ENCODE data around the gene TRMT2A. TPM values are rescaled to one million over a fixed set of nuclear protein-coding genes. Genes with fewer than 3 reads are reported as not detected.
A peak's percentile ranks its signal among the peaks of the same experiment; 100 is the strongest.
"Not testable (repeated sequence)": the region's sequence is repeated elsewhere in the genome, so short reads cannot be mapped to it uniquely, and the experiment has no call there.

The TRMT2A gene
- 46.2 and 86.0 TPM in 2 replicates for polyA plus RNA-seq (2014; cell fraction: cytosol; rRNA removed)
- 526 and 564 TPM in 2 replicates for polyA plus RNA-seq (2014; cell fraction: nucleus; rRNA removed)

GRCh38 chr22:20116951-20117632 lies at the start of gene TRMT2A:
Gene TRMT2A (minus strand): TSS chr22:20117226. CDS start chr22:20116906, 320 bp downstream.
- DNase-seq (ENCODE audit: low spot score) = peak; percentile 97

- no peak for DNase-seq (ENCODE audit: low spot score)
These were observed 49.7 kb upstream of the TRMT2A start for GRCh38 chr22:20166703-20167102.

GRCh38 chr22:20165913-20166312 lies 48.9 kb upstream of the TRMT2A start:
- no peak for DNase-seq (ENCODE audit: low spot score)

GRCh38 chr22:20165421-20165820 lies 48.4 kb upstream of the TRMT2A start:
- DNase-seq (ENCODE audit: low spot score) = no peak

- no peak for DNase-seq (ENCODE audit: low spot score)
These were observed 47.8 kb upstream of the TRMT2A start for GRCh38 chr22:20164863-20165262.

- no peak for DNase-seq (ENCODE audit: low spot score)
These were observed 43.0 kb upstream of the TRMT2A start for GRCh38 chr22:20160041-20160440.

GRCh38 chr22:20159531-20159930 lies 42.5 kb upstream of the TRMT2A start:
- DNase-seq (ENCODE audit: low spot score) = not testable (repeated sequence)

- no peak for DNase-seq (ENCODE audit: low spot score)
These were observed 42.0 kb upstream of the TRMT2A start for GRCh38 chr22:20159076-20159475.

GRCh38 chr22:20158391-20159036 lies 41.5 kb upstream of the TRMT2A start:
- no peak for DNase-seq (ENCODE audit: low spot score)

- DNase-seq (ENCODE audit: low spot score) = no peak
These were observed 40.6 kb upstream of the TRMT2A start for GRCh38 chr22:20157430-20158183.

GRCh38 chr22:20156611-20157429 lies 39.8 kb upstream of the TRMT2A start:
- peak; percentile 81 for DNase-seq (ENCODE audit: low spot score)

- DNase-seq (ENCODE audit: low spot score) = no peak
These were observed 39.0 kb upstream of the TRMT2A start for GRCh38 chr22:20156042-20156389.

GRCh38 chr22:20155330-20156041 lies 38.5 kb upstream of the TRMT2A start:
- peak; percentile 85 for DNase-seq (ENCODE audit: low spot score)

GRCh38 chr22:20154602-20155187 lies 37.7 kb upstream of the TRMT2A start:
- DNase-seq (ENCODE audit: low spot score) = peak; percentile 64

GRCh38 chr22:20153945-20154344 lies 36.9 kb upstream of the TRMT2A start:
- DNase-seq (ENCODE audit: low spot score) = no peak

GRCh38 chr22:20152464-20152890 lies 35.5 kb upstream of the TRMT2A start:
- no peak for DNase-seq (ENCODE audit: low spot score)

GRCh38 chr22:20151276-20151588 lies 34.2 kb upstream of the TRMT2A start:
- no peak for DNase-seq (ENCODE audit: low spot score)

- no peak for DNase-seq (ENCODE audit: low spot score)
These were observed 33.6 kb upstream of the TRMT2A start, which contains the start of gene CCDC188 for GRCh38 chr22:20150381-20151275. Gene CCDC188 (minus strand): TSS chr22:20151055. CDS start chr22:20150986, 69 bp downstream.

Data from SK-N-DZ (cell line).